Measurements from ENCODE around the gene TTLL12. TPM values are rescaled to one million over a fixed set of nuclear protein-coding genes. Genes with fewer than 3 reads are reported as not detected.

Gene TTLL12
- total RNA-seq, 2 donors from 2014 or later, result 21.0 to 25.1 TPM

DNA sequence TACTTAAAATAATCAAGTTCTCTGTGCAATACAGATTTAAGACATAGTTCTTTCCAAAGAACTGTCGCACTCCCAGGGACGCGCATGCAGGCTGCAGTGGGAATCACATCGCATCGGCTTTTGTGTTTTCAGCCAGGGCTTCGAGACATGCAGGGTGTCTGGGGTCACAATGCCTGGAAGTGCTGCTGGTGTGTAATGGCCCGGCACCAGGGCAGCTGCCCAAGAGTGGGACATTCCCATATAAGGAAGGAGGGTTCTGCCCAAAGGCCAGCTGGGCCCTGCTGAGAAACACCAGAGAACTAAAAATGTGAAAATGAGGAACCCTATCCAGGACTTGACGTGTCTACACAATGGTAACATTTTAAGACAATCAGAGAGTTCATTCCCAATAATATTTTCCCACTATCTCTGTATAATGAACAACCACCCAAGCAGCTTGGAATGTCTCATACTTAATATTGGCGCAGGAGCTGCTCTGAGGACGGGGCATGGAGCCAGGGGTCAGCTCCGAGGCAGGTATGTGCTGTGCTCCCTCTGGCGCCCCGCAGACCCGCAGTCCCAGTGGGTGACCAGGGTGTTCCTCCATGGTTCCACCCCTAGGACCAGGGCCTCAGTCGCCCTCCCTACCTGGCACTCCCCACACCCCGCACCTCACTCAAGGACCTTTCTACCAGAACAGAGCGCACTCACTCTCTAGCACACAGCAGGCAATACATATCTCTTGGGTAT lies 55.0 kb downstream of the TTLL12 start:
- Histone ChIP-seq H3K4me3 (no peak overlapping the region), H3K4me1 (peaks cover 18% of the 10 kb centered on the region), H3K36me3 (replicated peaks in 1 of 2; ENCODE audit: insufficient read depth in 1 of 2, low read depth in 2 of 2) (peaks cover 3 to 16% of the 10 kb centered on the region in 2 donors), H3K27me3 (no peaks in the 10 kb centered on the region), H3K27ac (no peak overlapping the region), H3K9me3 (no peaks in the 10 kb centered on the region)
- intact Hi-C loops (cut with DNase I), result no loop called here
- DNase-seq (no peak), ATAC-seq (no peak)
- 88% methylated on average over 16 to 17 of the region's 17 CpGs for WGBS, 2 donors
- no peak for TF ChIP-seq POLR2A (IDR thresholded peaks at IDR 0.05)
- TF ChIP-seq, protein P1, sequence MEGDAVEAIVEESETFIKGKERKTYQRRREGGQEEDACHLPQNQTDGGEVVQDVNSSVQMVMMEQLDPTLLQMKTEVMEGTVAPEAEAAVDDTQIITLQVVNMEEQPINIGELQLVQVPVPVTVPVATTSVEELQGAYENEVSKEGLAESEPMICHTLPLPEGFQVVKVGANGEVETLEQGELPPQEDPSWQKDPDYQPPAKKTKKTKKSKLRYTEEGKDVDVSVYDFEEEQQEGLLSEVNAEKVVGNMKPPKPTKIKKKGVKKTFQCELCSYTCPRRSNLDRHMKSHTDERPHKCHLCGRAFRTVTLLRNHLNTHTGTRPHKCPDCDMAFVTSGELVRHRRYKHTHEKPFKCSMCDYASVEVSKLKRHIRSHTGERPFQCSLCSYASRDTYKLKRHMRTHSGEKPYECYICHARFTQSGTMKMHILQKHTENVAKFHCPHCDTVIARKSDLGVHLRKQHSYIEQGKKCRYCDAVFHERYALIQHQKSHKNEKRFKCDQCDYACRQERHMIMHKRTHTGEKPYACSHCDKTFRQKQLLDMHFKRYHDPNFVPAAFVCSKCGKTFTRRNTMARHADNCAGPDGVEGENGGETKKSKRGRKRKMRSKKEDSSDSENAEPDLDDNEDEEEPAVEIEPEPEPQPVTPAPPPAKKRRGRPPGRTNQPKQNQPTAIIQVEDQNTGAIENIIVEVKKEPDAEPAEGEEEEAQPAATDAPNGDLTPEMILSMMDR (IDR thresholded peaks at IDR 0.05), result no peak

DNA sequence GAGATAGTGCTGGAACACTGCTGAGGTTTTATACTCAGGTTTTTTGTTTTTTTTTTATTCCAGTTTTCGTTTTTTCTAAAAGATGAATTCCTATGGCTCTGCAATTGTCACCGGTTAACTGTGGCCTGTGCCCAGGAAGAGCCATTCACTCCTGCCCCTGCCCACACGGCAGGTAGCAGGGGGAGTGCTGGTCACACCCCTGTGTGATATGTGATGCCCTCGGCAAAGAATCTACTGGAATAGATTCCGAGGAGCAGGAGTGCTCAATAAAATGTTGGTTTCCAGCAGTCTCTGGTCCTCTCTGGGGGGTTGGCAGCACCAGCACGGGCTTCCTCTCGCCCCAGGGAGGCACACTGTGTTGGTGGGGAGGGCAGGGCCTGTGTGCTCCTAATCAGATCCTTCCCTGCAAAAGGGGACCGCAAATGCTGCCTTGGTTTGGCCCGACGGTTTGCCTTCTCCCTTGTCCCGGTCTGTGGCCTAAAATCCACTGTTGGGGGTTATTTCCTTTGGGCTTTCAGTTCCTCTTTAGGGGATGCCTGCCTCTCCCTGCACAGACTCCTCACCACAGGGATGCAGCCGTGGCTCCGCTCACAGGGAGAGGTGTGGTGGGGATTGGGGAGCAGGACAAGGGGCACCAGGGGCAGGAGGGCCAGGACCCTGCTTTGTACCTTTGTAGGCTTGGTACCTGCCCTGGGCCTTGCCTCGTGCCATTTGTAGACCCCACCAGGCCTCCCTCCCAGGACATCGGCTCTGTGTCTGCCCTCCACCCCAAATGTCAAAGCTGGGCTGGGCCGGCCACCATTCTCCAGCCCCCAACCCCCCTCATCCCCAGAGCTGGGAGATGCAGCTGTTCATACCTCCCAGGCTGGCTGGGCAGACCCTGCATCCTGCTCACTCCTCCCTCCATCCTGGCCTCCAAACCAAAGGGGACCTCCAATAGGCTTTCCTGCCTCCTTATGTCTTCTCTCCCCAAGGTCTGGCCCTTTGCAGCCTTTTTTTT lies 57.2 kb downstream of the TTLL12 start:
- Histone ChIP-seq H3K27me3 (no peaks in the 10 kb centered on the region), H3K4me1 (peaks cover 22% of the 10 kb centered on the region), H3K4me3 (no peak overlapping the region), H3K36me3 (replicated peaks in 1 of 2; ENCODE audit: insufficient read depth in 1 of 2, low read depth in 2 of 2) (peaks cover 3 to 9% of the 10 kb centered on the region in 2 donors), H3K9me3 (no peaks in the 10 kb centered on the region), H3K27ac (no peak overlapping the region)
- 48 to 51% methylated on average over 9 to 16 of the region's 16 CpGs for WGBS, 2 donors
- intact Hi-C loops (cut with DNase I), result no loop called here
- TF ChIP-seq, protein P1 (IDR thresholded peaks at IDR 0.05), result no peak
- TF ChIP-seq POLR2A (IDR thresholded peaks at IDR 0.05), result no peak
- no peak for DNase-seq
- ATAC-seq, result no peak

DNA sequence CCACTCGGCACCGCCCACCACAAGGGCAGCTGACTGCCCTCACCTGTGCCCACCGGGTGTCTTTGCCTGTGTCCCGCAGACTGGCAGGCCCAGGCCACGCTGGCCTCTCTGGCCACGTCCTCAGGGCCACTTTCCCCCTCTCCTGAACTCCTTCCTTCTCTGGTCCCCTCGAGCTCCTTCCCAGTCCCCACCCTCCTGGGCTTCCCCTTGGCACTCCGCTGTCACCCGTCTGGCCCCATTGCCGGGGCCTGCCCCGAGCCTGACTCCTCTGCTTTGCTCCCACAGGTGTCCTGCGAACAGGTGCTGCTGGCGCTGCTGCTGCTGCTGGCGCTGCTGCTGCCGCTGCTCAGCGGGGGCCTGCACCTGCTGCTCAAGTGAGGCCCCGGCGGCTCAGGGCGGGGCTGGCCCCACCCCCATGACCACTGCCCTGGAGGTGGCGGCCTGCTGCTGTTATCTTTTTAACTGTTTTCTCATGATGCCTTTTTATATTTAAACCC lies 58.0 kb downstream of the TTLL12 start:
- H3K4me1 ChIP-seq, result peaks cover 22% of the 10 kb centered on the region
- H3K4me3 ChIP-seq, result no peak overlapping the region
- H3K36me3 ChIP-seq (replicated peaks in 1 of 2; ENCODE audit: insufficient read depth in 1 of 2, low read depth in 2 of 2), result peaks cover 3 to 9% of the 10 kb centered on the region in 2 donors
- peak overlapping the region in 1 of 4 donors; percentile 22 for H3K27ac ChIP-seq
- no peaks in the 10 kb centered on the region for H3K9me3 ChIP-seq
- WGBS, 2 donors, result 23 to 31% methylated on average over 18 to 20 of the region's 20 CpGs
- DNase-seq (peak; percentile 30 to 73 (median 48)), ATAC-seq (peak; percentile 30)
- TF ChIP-seq, protein P1 (IDR thresholded peaks at IDR 0.05), result peak in 1 of 7 experiments; percentile 2
- peak in 1 of 3 donors; percentile 13 for TF ChIP-seq POLR2A (IDR thresholded peaks at IDR 0.05)
- H3K27me3 ChIP-seq, result no peaks in the 10 kb centered on the region
- intact Hi-C loops (cut with DNase I), result no loop called here

DNA sequence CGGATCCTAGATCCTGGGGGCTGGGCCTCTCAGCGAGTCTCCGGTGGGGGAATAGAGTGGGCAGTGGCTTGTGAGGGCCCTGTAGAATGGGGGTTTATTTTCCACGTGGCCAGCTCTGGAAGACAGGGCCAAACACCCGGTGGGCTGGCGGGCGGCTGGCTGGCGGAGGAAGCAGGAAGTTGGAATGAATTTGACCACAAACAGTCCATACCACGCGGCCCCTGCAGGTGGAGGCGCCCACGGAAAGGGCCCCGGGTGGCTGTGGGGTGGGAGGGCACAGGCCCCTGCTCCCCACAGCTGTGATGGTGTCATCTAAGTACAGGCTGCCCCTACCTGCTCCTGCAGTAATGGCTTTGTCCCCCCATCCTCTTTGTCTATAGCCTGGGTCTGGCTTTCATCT lies 58.8 kb downstream of the TTLL12 start:
- Histone ChIP-seq H3K36me3 (replicated peaks in 1 of 2; ENCODE audit: insufficient read depth in 1 of 2, low read depth in 2 of 2) (peaks cover 3 to 9% of the 10 kb centered on the region in 2 donors), H3K27me3 (no peaks in the 10 kb centered on the region), H3K27ac (no peak overlapping the region), H3K9me3 (no peaks in the 10 kb centered on the region), H3K4me1 (peaks cover 22% of the 10 kb centered on the region), H3K4me3 (no peak overlapping the region)
- intact Hi-C loops (cut with DNase I), result no loop called here
- TF ChIP-seq POLR2A (IDR thresholded peaks at IDR 0.05), result no peak
- TF ChIP-seq, protein P1 (IDR thresholded peaks at IDR 0.05), result no peak
- WGBS, 2 donors, result 66 to 88% methylated on average over 10 to 13 of the region's 13 CpGs
- ATAC-seq (no peak), DNase-seq (no peak)
